Measurements from ENCODE around the gene TRIM56.
"Not testable (repeated sequence)": the region's sequence is repeated elsewhere in the genome, so short reads cannot be mapped to it uniquely, and the experiment has no call there.

Gene TRIM56

GRCh38 chr7:101104193-101104713 lies 19.0 kb downstream of the TRIM56 start:
- no peak overlapping the region for H3K4me3 ChIP-seq (ENCODE audit: low read depth, low read length)
- TF ChIP-seq MYC (IDR thresholded peaks at IDR 0.05; ENCODE audit: low read depth, low read length): no peak
- TF ChIP-seq CTCF (IDR thresholded peaks at IDR 0.05; ENCODE audit: low read depth, low read length): no peak
- TF ChIP-seq POLR2A (IDR thresholded peaks at IDR 0.05; ENCODE audit: extremely low read depth, insufficient read length): no peak
- TF ChIP-seq, protein P1, sequence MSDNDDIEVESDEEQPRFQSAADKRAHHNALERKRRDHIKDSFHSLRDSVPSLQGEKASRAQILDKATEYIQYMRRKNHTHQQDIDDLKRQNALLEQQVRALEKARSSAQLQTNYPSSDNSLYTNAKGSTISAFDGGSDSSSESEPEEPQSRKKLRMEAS (IDR thresholded peaks at IDR 0.05; ENCODE audit: low read depth, low read length): no peak
- DNase-seq (ENCODE audit: low read depth): no peak

DNA sequence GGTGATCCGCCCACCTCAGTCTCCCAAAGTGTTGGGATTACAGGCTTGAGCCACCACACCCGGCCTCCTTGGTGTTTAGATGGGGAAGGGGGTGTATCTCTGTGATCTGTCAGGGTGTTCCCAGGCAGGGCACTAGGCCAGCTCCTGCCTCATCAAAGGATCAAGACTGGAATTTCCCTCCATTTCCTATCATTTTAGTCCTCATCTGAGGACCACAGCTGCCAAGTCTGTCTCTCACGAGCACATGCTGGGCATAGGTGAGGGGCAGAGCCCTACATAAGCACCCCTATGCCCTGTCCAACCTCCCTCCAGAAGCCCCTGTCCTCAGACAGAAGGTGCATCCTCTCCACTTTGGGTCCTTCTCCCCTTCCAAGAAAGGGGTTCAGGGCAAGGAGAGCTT lies 19.5 kb downstream of the TRIM56 start:
- TF ChIP-seq, protein P1 (IDR thresholded peaks at IDR 0.05; ENCODE audit: low read depth, low read length): no peak
- no peak for TF ChIP-seq MYC (IDR thresholded peaks at IDR 0.05; ENCODE audit: low read depth, low read length)
- no peak for TF ChIP-seq POLR2A (IDR thresholded peaks at IDR 0.05; ENCODE audit: extremely low read depth, insufficient read length)
- TF ChIP-seq CTCF (IDR thresholded peaks at IDR 0.05; ENCODE audit: low read depth, low read length): no peak
- no peak for DNase-seq (ENCODE audit: low read depth)
- no peak overlapping the region for H3K4me3 ChIP-seq (ENCODE audit: low read depth, low read length)

DNA sequence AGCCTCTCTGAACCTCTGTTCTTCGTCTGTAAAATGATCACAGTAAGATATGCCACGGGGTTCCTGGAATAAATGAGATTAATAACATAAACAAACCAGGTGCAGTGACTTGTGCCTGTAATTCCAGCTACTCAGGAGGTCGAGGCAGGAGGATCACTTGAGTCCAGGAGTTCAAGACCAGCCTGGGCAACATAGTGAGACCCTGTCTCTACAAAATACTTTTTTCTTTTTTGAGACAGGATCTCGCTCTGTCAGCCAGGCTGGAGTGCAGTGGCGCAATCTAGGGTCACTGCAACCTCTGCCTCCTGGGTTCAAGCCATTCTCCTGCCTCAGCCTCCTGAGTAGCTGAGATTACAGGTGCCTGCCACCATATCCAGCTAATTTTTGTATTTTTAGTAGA lies 20.0 kb downstream of the TRIM56 start:
- not testable (repeated sequence) for DNase-seq (ENCODE audit: low read depth); H3K4me3 ChIP-seq (ENCODE audit: low read depth, low read length)

DNA sequence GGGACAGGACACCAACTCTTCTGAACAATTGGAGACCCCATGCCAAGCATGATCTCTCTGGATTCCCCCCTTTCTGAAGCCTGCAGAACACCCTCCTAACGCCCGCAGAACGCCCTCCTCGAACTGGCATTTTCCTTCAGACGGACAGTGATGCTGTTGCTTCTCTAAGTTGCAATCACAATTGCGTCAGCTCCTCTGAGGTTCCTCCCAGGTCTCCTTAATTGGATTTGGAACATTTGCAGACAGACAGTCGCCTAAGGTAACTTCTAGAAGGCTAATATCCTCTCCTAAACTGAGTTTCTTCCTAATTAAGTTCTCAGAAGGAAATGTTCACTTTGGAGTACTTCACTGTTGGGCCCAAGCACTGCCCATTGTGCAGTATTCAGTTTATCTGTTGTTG lies 21.1 kb downstream of the TRIM56 start:
- TF ChIP-seq, protein P1 (IDR thresholded peaks at IDR 0.05; ENCODE audit: low read depth, low read length): no peak
- no peak for TF ChIP-seq CTCF (IDR thresholded peaks at IDR 0.05; ENCODE audit: low read depth, low read length)
- no peak for TF ChIP-seq MYC (IDR thresholded peaks at IDR 0.05; ENCODE audit: low read depth, low read length)
- TF ChIP-seq POLR2A (IDR thresholded peaks at IDR 0.05; ENCODE audit: extremely low read depth, insufficient read length): no peak
- no peak overlapping the region for H3K4me3 ChIP-seq (ENCODE audit: low read depth, low read length)
- peak; percentile 43 for DNase-seq (ENCODE audit: low read depth)

- peak; percentile 98 for DNase-seq (ENCODE audit: low read depth)
- peak overlapping the region; percentile 42 for H3K4me3 ChIP-seq (ENCODE audit: low read depth, low read length)
Observed at GRCh38 chr7:101108330-101108857, 23.1 kb downstream of the TRIM56 start.

DNA sequence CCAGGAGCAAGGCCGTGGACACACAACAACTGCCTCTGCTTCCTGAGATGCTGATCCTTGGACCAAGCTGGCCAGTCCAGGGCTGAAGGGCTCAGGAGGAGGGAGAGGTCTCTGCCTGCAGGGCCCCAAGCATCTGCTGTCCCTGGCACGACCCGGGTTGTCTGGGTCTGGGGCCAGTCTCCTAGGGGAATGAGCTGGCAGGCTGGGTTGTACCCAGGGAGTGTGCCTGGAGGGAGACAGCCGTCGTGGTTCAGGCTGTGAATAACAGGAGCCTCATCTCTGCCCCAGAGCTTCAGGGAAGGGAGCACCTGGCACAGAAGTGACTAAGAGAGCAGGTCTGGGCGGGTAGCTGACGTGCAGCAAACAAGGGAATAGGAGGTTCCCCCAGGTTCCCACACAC lies 23.7 kb downstream of the TRIM56 start:
- DNase-seq (ENCODE audit: low read depth): no peak
- no peak overlapping the region for H3K4me3 ChIP-seq (ENCODE audit: low read depth, low read length)
- TF ChIP-seq POLR2A (IDR thresholded peaks at IDR 0.05; ENCODE audit: extremely low read depth, insufficient read length) (no peak), CTCF (IDR thresholded peaks at IDR 0.05; ENCODE audit: low read depth, low read length) (no peak), MYC (IDR thresholded peaks at IDR 0.05; ENCODE audit: low read depth, low read length) (no peak)
- TF ChIP-seq, protein P1 (IDR thresholded peaks at IDR 0.05; ENCODE audit: low read depth, low read length): no peak

More at GRCh38 chr7:101108330-101108857, 23.1 kb downstream of the TRIM56 start:
- no peak for TF ChIP-seq CTCF (IDR thresholded peaks at IDR 0.05; ENCODE audit: low read depth, low read length)
- TF ChIP-seq POLR2A (IDR thresholded peaks at IDR 0.05; ENCODE audit: extremely low read depth, insufficient read length): no peak
- TF ChIP-seq, protein P1 (IDR thresholded peaks at IDR 0.05; ENCODE audit: low read depth, low read length): peak; percentile 80
- TF ChIP-seq MYC (IDR thresholded peaks at IDR 0.05; ENCODE audit: low read depth, low read length): peak; percentile 87
